GM19328 (cell line): Measurements from ENCODE around the gene MED31.
"Not testable (repeated sequence)": the region's sequence is repeated elsewhere in the genome, so short reads cannot be mapped to it uniquely, and the experiment has no call there.

ENCODE experiments used
- ATAC-seq: cut with Tn5 transposase; IDR thresholded peaks from one replicate; pipeline ENCODE4 v1.9.1; 2021; ENCODE audit warnings: mild to moderate bottlenecking, moderate library complexity; ENCODE audit not compliant: unreplicated experiment

MED31 gene

DNA sequence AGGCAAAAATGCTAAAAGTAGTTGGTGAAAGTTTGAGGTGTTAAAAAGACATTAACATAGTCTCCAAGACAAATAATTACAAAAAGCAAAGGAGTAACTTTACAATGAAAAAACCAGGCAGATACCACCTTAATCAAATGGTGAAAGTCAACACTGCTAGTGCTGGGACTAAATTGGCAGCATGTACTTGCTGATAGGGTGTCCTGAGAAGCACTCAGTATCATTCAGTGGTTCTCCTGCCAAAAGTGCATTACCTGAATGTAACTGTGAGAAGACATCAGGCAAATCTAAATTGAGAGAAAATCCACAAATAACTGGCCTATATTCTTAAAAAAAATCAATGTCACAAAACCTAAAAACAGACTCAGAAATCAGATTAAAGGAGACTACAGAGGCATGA is 18.9 kb downstream of the MED31 start:
- no peak for ATAC-seq

DNA sequence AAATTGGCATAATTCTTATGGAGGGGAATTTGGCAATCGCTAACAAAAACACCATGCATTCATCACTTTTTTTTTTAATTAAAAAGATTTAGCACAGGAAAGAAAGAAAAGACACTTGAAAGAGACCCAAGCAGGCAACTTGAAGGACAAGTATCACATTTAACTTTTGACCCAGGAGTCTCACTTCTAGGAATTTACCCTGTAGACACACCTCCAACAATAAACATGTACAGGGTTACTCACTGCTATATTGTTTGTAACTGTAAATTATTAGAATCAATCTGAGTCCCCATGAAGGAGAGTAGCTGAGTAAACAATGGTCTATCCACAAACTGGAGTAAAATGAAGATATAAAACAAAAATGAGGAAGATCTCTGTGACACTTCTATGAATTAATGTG is 21.0 kb downstream of the MED31 start:
- ATAC-seq, result no peak

DNA sequence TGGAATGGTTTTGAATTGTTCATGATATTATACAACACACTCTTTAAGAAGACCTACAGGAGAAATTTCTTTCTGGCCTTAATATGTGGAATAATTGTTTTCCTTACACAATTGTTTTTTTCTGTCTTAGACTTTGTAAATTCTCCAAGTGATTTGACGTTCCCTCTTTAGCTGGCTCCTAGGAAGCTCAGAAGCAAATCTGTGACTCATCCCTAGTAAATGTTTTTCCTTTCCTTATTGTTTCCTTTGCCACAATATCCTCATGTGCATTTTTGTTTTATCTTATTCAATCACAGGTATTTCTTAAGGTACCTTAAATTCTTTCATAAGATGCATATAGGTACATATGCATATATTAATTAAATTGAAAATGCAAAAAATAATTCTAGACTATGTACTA is 24.4 kb downstream of the MED31 start:
- ATAC-seq, result no peak

DNA sequence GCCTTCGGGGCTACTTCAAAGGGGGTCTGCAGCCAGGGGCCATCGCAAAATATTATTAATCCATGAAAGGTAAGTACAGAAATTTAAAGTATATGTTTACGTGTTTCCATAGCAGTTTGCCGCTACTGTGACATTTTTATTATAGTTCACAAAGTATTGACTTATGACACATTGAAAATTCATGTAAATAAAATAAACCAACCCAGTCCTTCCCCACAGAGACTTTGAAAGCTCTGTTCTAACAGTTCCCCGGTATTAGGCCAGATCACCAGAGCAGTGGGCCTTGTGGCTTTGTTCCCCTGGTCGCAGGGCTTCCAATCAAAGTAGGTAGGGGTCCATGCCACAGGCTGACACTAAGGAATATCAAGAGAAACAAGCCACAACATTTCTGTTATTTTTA is 24.8 kb downstream of the MED31 start:
- no peak for ATAC-seq

DNA sequence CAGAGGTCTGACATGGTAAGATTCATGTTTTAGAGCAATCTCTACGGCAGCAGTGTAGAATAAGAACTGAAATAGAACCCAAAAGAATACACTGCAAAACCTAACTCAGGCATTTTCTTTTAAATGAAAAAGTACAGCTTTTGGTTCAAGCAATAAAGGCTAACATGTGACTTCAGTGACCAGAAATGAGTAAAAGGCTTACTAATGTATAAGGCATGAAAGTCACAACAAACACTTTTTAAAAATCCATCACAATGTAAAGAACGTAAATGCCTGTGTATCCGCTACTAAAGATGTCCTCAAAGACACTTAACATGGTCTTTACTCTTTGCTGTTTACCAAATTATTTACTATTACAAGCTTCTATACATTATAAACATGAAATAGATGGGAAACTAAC is 27.5 kb downstream of the MED31 start:
- ATAC-seq, result no peak

DNA sequence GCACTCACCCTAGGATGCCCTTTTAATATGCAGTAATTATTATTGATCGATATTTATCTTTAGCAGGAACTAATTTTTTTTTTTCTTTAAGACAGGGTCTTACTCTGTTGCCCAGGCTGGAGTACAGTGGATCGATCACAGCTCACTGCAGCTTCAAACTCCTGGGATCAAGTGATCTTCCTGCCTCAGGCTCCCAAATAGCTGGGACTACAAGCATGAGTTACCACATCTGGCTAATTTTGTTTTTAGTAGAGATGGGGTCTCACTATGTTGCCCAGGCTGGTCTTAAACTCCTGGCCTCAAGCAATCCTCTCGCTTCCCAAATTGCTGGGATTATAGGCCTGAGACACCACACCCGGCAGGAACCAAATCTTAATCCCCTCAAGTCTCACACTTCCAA is 40.2 kb downstream of the MED31 start:
- ATAC-seq, result no peak

DNA sequence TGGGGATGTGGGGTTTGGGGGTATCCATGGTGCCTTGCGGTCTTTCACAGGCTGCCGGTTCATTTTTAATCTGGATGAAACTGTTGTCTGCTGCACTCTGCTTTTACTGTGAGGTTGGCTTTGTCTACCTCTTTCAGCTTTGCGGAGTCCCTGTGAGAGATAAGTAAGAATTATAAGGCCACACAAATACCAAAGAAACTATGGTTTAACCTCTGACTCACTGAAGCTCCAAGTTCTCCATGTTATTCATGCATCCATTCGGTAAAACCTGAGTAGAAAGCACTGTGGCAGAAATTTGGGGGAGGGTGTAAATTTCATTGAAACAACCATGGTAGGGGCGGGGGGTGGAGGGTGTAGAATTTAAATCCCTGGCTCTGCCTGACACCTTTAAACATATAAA is 41.4 kb downstream of the MED31 start:
- ATAC-seq, result no peak

DNA sequence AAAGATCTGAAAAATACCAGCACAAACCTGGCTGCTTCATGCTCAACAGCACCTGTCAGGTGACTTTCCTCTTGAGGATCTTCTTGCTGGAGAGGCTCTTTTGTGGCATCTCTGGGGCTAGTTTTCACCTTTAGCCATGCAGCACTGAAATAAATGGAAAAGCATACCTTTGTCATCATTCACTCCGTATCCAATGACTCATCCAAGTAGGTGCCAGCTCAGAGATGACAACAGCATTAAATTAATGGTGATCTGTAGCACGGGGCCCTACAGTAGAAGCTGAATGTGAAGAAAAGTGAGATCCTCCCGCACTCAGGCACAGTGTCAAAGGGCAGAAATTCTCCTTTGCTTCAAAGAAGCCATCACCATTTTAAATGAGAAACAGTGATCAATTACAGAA is 43.1 kb downstream of the MED31 start:
- ATAC-seq, result no peak

DNA sequence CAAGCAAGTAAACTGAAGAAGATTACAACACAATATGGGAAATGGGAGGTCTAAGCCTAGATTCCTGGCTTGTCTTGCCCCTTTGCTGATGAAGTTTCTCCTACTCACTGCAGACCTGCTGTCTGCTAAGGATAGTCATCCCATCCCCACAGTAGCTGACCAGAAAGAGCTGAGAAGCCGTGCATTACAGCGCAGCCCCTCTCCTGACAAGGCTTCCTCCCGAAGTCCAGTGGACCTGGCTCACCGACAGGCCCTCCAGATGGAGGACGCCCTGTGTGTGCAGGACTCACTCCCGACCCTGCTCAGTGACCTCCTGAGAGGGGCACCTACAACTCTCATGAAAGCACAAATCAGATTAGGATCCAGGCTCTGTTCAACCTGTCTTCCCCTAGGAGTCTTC is 46.3 kb downstream of the MED31 start:
- no peak for ATAC-seq

DNA sequence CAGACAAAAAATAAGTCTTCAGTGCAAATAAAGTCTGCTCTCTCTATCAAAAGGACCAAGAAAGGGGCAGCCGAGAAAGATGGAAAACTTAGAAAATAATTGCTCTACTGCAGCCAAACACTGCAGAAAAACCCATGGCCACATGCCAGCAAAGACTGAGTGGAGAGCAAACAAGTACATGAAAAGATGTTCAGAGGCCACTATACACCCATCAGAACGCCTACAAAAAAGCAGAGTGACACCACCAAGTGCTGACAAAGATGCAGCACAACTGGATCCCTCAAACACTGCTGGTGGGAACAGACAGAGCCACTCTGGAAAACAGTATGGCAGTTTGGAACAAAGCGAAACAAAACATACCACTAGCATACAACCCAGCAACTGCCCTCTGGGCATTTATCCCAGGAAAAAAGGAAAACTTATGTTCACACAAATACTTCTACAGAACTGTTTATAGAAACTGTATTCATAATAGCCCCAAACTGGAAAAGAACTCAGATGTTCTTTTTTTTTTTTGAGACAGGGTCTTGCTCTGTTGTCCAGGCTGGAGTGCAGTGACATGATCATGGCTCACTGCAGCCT is 47.6 kb downstream of the MED31 start:
- no peak for ATAC-seq

DNA sequence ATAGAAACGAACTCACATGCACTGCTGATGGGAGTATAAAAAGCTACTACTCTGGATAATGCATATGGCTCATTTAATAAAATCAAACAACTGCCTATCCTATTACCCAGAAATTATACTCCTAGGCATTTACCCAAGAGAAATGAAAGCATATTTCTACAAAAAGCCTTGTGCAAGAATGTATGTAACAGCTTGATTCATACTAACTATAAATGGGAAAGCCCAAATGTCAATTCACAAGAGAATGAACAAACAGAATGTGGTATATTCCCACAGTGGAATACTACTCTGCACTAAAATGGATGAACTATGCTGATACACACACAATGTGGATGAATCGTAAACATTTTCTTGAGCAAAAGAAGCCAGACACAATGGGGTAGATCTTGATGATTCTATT is 49.3 kb downstream of the MED31 start:
- ATAC-seq, result no peak

DNA sequence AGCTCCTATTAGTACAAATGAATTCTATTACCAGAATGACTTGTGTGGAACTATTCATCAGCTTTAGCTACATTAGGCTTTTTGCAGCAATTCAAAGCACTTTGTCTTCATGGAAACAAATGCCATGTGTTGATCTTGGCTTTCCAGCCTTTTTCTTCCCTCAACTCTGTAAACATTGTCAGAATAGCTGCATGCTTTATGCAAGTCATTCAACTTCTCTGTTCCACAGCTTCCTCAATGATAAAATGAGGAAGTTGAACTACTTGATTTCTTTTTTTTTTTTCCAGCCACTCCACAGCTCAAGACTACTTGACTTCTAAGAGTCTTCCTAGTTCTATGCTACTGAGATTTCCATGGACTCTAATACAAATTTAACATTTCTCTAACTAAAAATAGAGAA is 52.0 kb downstream of the MED31 start:
- no peak for ATAC-seq

DNA sequence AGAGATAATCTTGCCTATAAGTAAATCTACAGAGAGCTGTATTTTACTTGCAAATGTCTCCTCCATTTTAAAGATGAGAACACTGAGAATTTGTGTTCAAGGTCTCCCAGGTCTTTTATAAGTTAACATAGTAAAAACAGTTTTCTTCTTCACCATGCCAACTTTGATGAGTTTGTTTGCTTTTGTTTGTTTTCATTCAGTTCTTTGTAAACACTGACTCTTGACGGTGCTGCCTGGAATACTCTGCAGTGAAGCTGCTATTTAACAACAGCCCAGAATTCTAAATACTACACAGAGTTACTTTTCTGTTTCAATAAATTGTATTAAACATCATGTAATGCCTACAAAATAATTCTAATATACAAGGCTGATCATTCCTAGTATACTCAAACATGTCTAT is 53.7 kb downstream of the MED31 start:
- no peak for ATAC-seq

DNA sequence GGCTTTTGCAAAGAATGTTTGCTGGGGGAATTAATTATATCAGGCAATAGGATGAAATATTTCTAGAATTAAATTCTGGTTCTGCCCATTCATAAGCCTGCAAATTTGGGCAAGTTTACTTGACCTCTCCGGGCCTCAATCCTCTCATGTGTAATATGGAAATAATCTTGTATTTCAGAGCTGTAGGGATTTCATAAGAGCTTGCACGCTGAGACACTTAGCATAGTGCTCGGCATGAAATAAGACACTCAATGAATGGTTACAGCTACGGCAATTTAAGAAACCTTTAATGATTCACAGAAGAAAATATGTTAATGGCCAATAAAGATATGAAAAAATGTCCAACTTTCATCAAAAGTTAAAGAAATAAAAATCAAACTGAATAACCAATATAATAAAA is 54.5 kb downstream of the MED31 start:
- no peak for ATAC-seq

DNA sequence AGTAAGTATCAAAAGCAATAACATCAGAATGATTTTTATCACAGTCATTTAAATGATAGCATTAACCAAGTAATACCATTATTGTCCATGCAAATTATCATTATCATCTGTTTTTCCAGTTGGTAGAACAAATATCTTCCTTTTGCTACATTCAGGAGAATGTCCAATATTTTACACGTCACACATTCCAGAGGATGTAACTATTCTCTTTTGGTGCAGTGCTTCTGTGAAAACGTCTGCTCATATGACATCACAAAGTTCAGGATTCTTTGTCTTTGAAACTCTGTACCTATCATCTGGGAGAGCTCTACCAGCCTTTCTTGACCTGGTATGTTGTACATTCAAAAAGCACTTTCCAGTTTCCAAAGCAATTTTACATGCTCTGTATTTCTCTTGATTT is 54.9 kb downstream of the MED31 start:
- no peak for ATAC-seq

DNA sequence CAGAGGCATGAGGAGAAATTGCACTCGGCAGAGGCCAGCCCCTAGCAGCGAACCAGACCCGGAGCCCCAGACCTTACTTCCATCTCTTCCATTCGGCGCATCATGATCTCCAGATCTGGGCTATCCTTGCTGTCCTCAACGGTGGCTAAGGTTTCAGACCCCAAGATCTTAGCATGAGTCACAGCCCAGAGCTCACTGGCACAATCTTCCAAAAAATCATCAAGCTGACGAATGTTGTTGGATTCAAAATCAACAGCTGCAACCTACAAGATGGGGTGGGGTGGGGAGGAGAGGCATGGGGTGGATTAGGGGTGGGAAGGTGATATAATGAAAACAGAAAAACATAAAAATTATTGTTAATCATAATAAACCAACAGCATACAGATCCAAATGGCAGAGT is 55.3 kb downstream of the MED31 start:
- no peak for ATAC-seq

DNA sequence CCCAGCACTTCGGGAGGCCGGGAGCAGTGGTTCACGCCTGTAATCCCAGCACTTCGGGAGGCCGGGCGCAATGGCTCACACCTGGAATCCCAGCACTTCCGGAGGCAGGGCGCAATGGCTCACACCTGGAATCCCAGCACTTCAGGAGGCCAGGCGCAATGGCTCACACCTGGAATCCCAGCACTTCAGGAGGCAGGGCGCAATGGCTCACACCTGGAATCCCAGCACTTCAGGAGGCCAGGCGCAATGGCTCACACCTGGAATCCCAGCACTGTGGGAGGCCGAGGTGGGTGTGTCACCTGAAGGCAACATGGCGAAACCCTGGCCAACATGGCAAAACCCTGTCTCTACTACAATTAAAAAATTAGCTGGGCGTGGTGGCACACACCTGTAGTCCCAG is 58.0 kb downstream of the MED31 start:
- ATAC-seq, result not testable (repeated sequence)
